Measurements from ENCODE around the gene RAVER2.

RAVER2 gene

DNA sequence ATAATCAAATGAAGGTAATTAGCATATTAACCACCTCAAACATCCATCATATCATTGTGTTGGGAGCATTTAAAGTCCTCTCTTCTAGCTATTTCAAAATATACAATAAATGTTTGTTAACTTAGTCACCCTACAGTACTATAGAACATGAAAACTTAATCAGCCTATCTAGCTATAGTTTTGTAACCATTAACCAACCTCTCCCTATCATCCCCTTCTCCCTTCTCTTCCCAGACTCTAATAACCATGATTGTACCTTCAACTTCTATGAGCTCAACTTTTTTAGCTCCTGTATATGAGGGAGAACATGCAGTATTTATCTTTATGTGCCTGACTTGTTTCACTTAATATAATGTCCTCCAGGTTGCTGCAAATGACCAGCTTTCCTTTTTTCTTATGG, 54.0 kb downstream of the RAVER2 start:
- no peak for DNase-seq (ENCODE audit: low read depth in 1 of 2, low spot score in 1 of 2)

DNA sequence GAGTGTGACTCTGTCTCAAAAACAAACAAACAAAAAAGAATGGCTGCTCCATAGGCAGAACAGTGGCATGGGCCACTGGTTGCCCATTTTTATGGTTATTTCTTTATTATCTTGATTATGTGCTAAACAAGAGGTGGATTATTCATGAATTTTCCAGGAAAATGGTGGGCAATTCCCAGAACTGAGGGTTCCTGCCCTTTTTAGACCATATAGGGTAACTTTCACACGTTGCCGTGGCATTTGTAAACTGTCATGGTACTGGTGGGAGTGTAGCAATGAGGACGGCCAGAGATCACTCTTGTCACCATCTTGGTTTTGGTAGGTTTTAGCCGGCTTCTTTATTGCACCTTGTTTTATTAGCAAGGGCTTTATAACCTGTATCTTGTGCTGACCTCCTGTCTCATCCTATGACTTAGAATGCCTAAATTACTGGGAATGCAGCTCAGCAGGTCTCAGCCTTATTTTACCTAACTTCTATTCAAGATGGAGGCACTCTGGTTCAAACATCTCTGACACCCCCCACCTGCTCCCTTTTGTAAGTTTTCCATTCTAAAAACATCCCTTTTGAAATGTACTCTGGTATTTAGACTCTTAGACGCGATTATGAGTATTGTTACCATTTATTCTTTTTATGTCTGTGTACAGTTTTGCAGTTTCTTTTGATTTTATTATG, 57.1 kb downstream of the RAVER2 start:
- DNase-seq (ENCODE audit: low read depth in 1 of 2, low spot score in 1 of 2), result no peak
- Histone ChIP-seq H3K27ac (replicated peaks) (no peak overlapping the region), H3K4me3 (replicated peaks; ENCODE audit: insufficient read depth, low read length) (no peak overlapping the region), H3K27me3 (ENCODE audit: insufficient read depth, poor library complexity, severe bottlenecking) (no peaks in the 10 kb centered on the region)
- no peak for TF ChIP-seq SPI1 (IDR thresholded peaks at IDR 0.05; ENCODE audit: borderline replicate concordance, low read depth)

More for the DNA sequence above, 54.0 kb downstream of the RAVER2 start:
- Histone ChIP-seq H3K4me3 (replicated peaks; ENCODE audit: insufficient read depth, low read length) (no peak overlapping the region), H3K27me3 (ENCODE audit: insufficient read depth, poor library complexity, severe bottlenecking) (no peaks in the 10 kb centered on the region), H3K27ac (replicated peaks) (no peak overlapping the region)
- TF ChIP-seq POLR2AphosphoS5 (IDR thresholded peaks at IDR 0.05; ENCODE audit: low read depth) (no peak), GABPA (IDR thresholded peaks at IDR 0.05; ENCODE audit: low read depth) (no peak), SPI1 (IDR thresholded peaks at IDR 0.05; ENCODE audit: borderline replicate concordance, low read depth) (no peak)
- TF ChIP-seq, protein P1, sequence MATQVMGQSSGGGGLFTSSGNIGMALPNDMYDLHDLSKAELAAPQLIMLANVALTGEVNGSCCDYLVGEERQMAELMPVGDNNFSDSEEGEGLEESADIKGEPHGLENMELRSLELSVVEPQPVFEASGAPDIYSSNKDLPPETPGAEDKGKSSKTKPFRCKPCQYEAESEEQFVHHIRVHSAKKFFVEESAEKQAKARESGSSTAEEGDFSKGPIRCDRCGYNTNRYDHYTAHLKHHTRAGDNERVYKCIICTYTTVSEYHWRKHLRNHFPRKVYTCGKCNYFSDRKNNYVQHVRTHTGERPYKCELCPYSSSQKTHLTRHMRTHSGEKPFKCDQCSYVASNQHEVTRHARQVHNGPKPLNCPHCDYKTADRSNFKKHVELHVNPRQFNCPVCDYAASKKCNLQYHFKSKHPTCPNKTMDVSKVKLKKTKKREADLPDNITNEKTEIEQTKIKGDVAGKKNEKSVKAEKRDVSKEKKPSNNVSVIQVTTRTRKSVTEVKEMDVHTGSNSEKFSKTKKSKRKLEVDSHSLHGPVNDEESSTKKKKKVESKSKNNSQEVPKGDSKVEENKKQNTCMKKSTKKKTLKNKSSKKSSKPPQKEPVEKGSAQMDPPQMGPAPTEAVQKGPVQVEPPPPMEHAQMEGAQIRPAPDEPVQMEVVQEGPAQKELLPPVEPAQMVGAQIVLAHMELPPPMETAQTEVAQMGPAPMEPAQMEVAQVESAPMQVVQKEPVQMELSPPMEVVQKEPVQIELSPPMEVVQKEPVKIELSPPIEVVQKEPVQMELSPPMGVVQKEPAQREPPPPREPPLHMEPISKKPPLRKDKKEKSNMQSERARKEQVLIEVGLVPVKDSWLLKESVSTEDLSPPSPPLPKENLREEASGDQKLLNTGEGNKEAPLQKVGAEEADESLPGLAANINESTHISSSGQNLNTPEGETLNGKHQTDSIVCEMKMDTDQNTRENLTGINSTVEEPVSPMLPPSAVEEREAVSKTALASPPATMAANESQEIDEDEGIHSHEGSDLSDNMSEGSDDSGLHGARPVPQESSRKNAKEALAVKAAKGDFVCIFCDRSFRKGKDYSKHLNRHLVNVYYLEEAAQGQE (IDR thresholded peaks at IDR 0.05; ENCODE audit: insufficient replicate concordance, low read depth), result no peak
- TF ChIP-seq, protein P2, sequence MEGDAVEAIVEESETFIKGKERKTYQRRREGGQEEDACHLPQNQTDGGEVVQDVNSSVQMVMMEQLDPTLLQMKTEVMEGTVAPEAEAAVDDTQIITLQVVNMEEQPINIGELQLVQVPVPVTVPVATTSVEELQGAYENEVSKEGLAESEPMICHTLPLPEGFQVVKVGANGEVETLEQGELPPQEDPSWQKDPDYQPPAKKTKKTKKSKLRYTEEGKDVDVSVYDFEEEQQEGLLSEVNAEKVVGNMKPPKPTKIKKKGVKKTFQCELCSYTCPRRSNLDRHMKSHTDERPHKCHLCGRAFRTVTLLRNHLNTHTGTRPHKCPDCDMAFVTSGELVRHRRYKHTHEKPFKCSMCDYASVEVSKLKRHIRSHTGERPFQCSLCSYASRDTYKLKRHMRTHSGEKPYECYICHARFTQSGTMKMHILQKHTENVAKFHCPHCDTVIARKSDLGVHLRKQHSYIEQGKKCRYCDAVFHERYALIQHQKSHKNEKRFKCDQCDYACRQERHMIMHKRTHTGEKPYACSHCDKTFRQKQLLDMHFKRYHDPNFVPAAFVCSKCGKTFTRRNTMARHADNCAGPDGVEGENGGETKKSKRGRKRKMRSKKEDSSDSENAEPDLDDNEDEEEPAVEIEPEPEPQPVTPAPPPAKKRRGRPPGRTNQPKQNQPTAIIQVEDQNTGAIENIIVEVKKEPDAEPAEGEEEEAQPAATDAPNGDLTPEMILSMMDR (IDR thresholded peaks at IDR 0.05; ENCODE audit: insufficient read depth, low read length), result no peak

DNA sequence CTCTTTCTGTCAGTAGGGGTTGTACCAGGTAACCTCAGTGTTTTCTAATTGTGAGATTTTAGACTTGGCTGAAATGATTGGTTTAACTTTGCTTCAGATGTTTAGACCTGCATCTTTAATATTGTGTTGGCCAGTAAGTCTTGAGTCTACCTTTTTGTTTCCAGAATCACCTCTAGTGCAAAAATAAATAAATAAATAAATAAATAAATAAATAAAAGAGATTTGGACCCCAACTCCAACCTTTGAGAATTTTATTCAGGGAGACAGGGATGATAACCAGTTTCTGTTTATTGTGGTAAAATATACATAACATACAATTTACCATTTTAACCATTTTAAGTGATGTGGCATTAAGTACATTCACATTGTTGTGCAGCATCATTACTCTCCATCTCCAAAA, 64.4 kb downstream of the RAVER2 start:
- no peaks in the 10 kb centered on the region for H3K27me3 ChIP-seq (ENCODE audit: insufficient read depth, poor library complexity, severe bottlenecking)
- H3K4me3 ChIP-seq (replicated peaks; ENCODE audit: insufficient read depth, low read length), result no peak overlapping the region
- DNase-seq (ENCODE audit: low read depth in 1 of 2, low spot score in 1 of 2), result no peak
- TF ChIP-seq GABPA (IDR thresholded peaks at IDR 0.05; ENCODE audit: low read depth) (no peak), POLR2AphosphoS5 (IDR thresholded peaks at IDR 0.05; ENCODE audit: low read depth) (no peak), SPI1 (IDR thresholded peaks at IDR 0.05; ENCODE audit: borderline replicate concordance, low read depth) (no peak)
- TF ChIP-seq, protein P1 (IDR thresholded peaks at IDR 0.05; ENCODE audit: insufficient replicate concordance, low read depth), result no peak
- TF ChIP-seq, protein P2 (IDR thresholded peaks at IDR 0.05; ENCODE audit: insufficient read depth, low read length), result no peak
- H3K27ac ChIP-seq (replicated peaks), result no peak overlapping the region

DNA sequence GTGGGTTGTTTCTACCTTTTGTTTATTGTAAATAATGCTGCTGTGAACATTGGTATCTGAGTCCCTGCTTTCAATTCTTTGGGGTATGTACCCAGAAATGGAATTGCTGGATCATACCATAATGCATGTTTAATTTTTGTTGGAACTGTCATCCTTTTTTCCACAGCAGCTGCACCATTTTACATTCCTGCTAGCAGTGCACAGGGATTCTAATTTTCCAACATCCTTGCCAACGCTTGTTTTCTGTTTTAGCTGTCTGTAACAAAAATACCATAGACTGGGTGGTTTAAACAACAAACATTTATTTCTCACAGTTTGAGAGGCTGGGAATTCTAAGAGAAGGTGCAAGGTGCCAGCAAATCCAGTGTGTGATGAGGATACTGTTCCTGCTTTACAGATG, 65.1 kb downstream of the RAVER2 start:
- Histone ChIP-seq H3K27me3 (ENCODE audit: insufficient read depth, poor library complexity, severe bottlenecking) (no peaks in the 10 kb centered on the region), H3K4me3 (replicated peaks; ENCODE audit: insufficient read depth, low read length) (no peak overlapping the region), H3K27ac (replicated peaks) (no peak overlapping the region)
- TF ChIP-seq, protein P1 (IDR thresholded peaks at IDR 0.05; ENCODE audit: insufficient replicate concordance, low read depth), result no peak
- TF ChIP-seq SPI1 (IDR thresholded peaks at IDR 0.05; ENCODE audit: borderline replicate concordance, low read depth), result no peak
- TF ChIP-seq, protein P2 (IDR thresholded peaks at IDR 0.05; ENCODE audit: insufficient read depth, low read length), result no peak
- TF ChIP-seq POLR2AphosphoS5 (IDR thresholded peaks at IDR 0.05; ENCODE audit: low read depth), result no peak
- TF ChIP-seq GABPA (IDR thresholded peaks at IDR 0.05; ENCODE audit: low read depth), result no peak
- no peak for DNase-seq (ENCODE audit: low read depth in 1 of 2, low spot score in 1 of 2)

Data from HL-60 (cell line).